Measurements from ENCODE around the gene BYSL. TPM values are rescaled to one million over a fixed set of nuclear protein-coding genes. Genes with fewer than 3 reads are reported as not detected.

Gene BYSL
- 10 to 100 TPM in 1 of 2 donors, 1 to 10 TPM in 1; 6.0 to 14.2 TPM for polyA plus RNA-seq

GRCh38 chr6:41920921-41921711 is at the start of gene BYSL, which contains the start of gene MED20:
BYSL (plus strand) TSS chr6:41921499; CDS start chr6:41921563, 64 bp downstream.
MED20 (minus strand) TSS chr6:41921139; CDS start chr6:41921018, 121 bp downstream.
- 0% methylated on average over 55 of the region's 55 CpGs for WGBS, 2 donors
- no peaks in the 10 kb centered on the region for H3K9me3 ChIP-seq (ENCODE audit: control insufficient read depth in 2 of 2, insufficient read depth in 1 of 2, low read depth in 1 of 2, low read length in 1 of 2)
- H3K27ac ChIP-seq (ENCODE audit: low read depth in 2 of 2, low read length in 1 of 2): peak within 1 kb of the TSS; percentile 94 to 99
- H3K36me3 ChIP-seq (ENCODE audit: control insufficient read depth in 2 of 2, insufficient read depth in 2 of 2, low read length in 1 of 2): peaks cover 2 to 3% of the 10 kb centered on the region in 2 donors
- H3K4me3 ChIP-seq (ENCODE audit: low read depth in 1 of 2, low read length in 2 of 2): peak within 1 kb of the TSS; percentile 81 to 98
- no peaks in the 10 kb centered on the region for H3K27me3 ChIP-seq (ENCODE audit: control insufficient read depth in 1 of 2, insufficient read depth in 2 of 2, low read length in 2 of 2)
- H3K4me1 ChIP-seq (ENCODE audit: control insufficient read depth in 2 of 2, insufficient read depth in 2 of 2, low read length in 1 of 2): peaks cover 0 to 6% of the 10 kb centered on the region in 2 donors

GRCh38 chr6:41871691-41872090 is 49.6 kb upstream of the BYSL start:
- no peaks in the 10 kb centered on the region for H3K9me3 ChIP-seq (ENCODE audit: control insufficient read depth in 2 of 2, insufficient read depth in 1 of 2, low read depth in 1 of 2, low read length in 1 of 2)
- WGBS, 2 donors: 92 to 95% methylated on average over 2 of the region's 2 CpGs
- H3K4me3 ChIP-seq (ENCODE audit: low read depth in 1 of 2, low read length in 2 of 2): no peak overlapping the region
- H3K36me3 ChIP-seq (ENCODE audit: control insufficient read depth in 2 of 2, insufficient read depth in 2 of 2, low read length in 1 of 2): no peaks in the 10 kb centered on the region
- no peaks in the 10 kb centered on the region for H3K27me3 ChIP-seq (ENCODE audit: control insufficient read depth in 1 of 2, insufficient read depth in 2 of 2, low read length in 2 of 2)
- H3K4me1 ChIP-seq (ENCODE audit: control insufficient read depth in 2 of 2, insufficient read depth in 2 of 2, low read length in 1 of 2): no peaks in the 10 kb centered on the region
- H3K27ac ChIP-seq (ENCODE audit: low read depth in 2 of 2, low read length in 1 of 2): no peak overlapping the region

- 96% methylated on average over 13 of the region's 13 CpGs for WGBS, 2 donors
- H3K4me3 ChIP-seq (ENCODE audit: low read depth in 1 of 2, low read length in 2 of 2): no peak overlapping the region
- no peak overlapping the region for H3K27ac ChIP-seq (ENCODE audit: low read depth in 2 of 2, low read length in 1 of 2)
- H3K9me3 ChIP-seq (ENCODE audit: control insufficient read depth in 2 of 2, insufficient read depth in 1 of 2, low read depth in 1 of 2, low read length in 1 of 2): no peaks in the 10 kb centered on the region
- no peaks in the 10 kb centered on the region for H3K27me3 ChIP-seq (ENCODE audit: control insufficient read depth in 1 of 2, insufficient read depth in 2 of 2, low read length in 2 of 2)
- H3K36me3 ChIP-seq (ENCODE audit: control insufficient read depth in 2 of 2, insufficient read depth in 2 of 2, low read length in 1 of 2): no peaks in the 10 kb centered on the region
- H3K4me1 ChIP-seq (ENCODE audit: control insufficient read depth in 2 of 2, insufficient read depth in 2 of 2, low read length in 1 of 2): no peaks in the 10 kb centered on the region
Observed at GRCh38 chr6:41872147-41872546, 49.2 kb upstream of the BYSL start.

- 89 to 96% methylated on average over 1 of the region's 1 CpG for WGBS, 2 donors
- no peak overlapping the region for H3K4me3 ChIP-seq (ENCODE audit: low read depth in 1 of 2, low read length in 2 of 2)
- no peaks in the 10 kb centered on the region for H3K27me3 ChIP-seq (ENCODE audit: control insufficient read depth in 1 of 2, insufficient read depth in 2 of 2, low read length in 2 of 2)
- no peaks in the 10 kb centered on the region for H3K36me3 ChIP-seq (ENCODE audit: control insufficient read depth in 2 of 2, insufficient read depth in 2 of 2, low read length in 1 of 2)
- no peak overlapping the region for H3K27ac ChIP-seq (ENCODE audit: low read depth in 2 of 2, low read length in 1 of 2)
- no peaks in the 10 kb centered on the region for H3K9me3 ChIP-seq (ENCODE audit: control insufficient read depth in 2 of 2, insufficient read depth in 1 of 2, low read depth in 1 of 2, low read length in 1 of 2)
- H3K4me1 ChIP-seq (ENCODE audit: control insufficient read depth in 2 of 2, insufficient read depth in 2 of 2, low read length in 1 of 2): no peaks in the 10 kb centered on the region
Observed at GRCh38 chr6:41874741-41875140, 46.6 kb upstream of the BYSL start.

GRCh38 chr6:41877051-41877680 is 44.1 kb upstream of the BYSL start:
- Histone ChIP-seq H3K9me3 (ENCODE audit: control insufficient read depth in 2 of 2, insufficient read depth in 1 of 2, low read depth in 1 of 2, low read length in 1 of 2) (no peaks in the 10 kb centered on the region), H3K4me1 (ENCODE audit: control insufficient read depth in 2 of 2, insufficient read depth in 2 of 2, low read length in 1 of 2) (no peaks in the 10 kb centered on the region), H3K27me3 (ENCODE audit: control insufficient read depth in 1 of 2, insufficient read depth in 2 of 2, low read length in 2 of 2) (no peaks in the 10 kb centered on the region), H3K4me3 (ENCODE audit: low read depth in 1 of 2, low read length in 2 of 2) (no peak overlapping the region), H3K36me3 (ENCODE audit: control insufficient read depth in 2 of 2, insufficient read depth in 2 of 2, low read length in 1 of 2) (no peaks in the 10 kb centered on the region), H3K27ac (ENCODE audit: low read depth in 2 of 2, low read length in 1 of 2) (no peak overlapping the region)
- 82 to 97% methylated on average over 2 of the region's 2 CpGs for WGBS, 2 donors

- H3K4me1 ChIP-seq (ENCODE audit: control insufficient read depth in 2 of 2, insufficient read depth in 2 of 2, low read length in 1 of 2): no peaks in the 10 kb centered on the region
- H3K36me3 ChIP-seq (ENCODE audit: control insufficient read depth in 2 of 2, insufficient read depth in 2 of 2, low read length in 1 of 2): no peaks in the 10 kb centered on the region
- no peak overlapping the region for H3K27ac ChIP-seq (ENCODE audit: low read depth in 2 of 2, low read length in 1 of 2)
- H3K27me3 ChIP-seq (ENCODE audit: control insufficient read depth in 1 of 2, insufficient read depth in 2 of 2, low read length in 2 of 2): no peaks in the 10 kb centered on the region
- no peak overlapping the region for H3K4me3 ChIP-seq (ENCODE audit: low read depth in 1 of 2, low read length in 2 of 2)
- no peaks in the 10 kb centered on the region for H3K9me3 ChIP-seq (ENCODE audit: control insufficient read depth in 2 of 2, insufficient read depth in 1 of 2, low read depth in 1 of 2, low read length in 1 of 2)
- WGBS, 2 donors: 90 to 91% methylated on average over 2 of the region's 2 CpGs
Observed at GRCh38 chr6:41878246-41878645, 43.1 kb upstream of the BYSL start.

- H3K27me3 ChIP-seq (ENCODE audit: control insufficient read depth in 1 of 2, insufficient read depth in 2 of 2, low read length in 2 of 2): no peaks in the 10 kb centered on the region
- no peaks in the 10 kb centered on the region for H3K4me1 ChIP-seq (ENCODE audit: control insufficient read depth in 2 of 2, insufficient read depth in 2 of 2, low read length in 1 of 2)
- no peaks in the 10 kb centered on the region for H3K36me3 ChIP-seq (ENCODE audit: control insufficient read depth in 2 of 2, insufficient read depth in 2 of 2, low read length in 1 of 2)
- no peak overlapping the region for H3K27ac ChIP-seq (ENCODE audit: low read depth in 2 of 2, low read length in 1 of 2)
- 89 to 92% methylated on average over 5 of the region's 5 CpGs for WGBS, 2 donors
- no peak overlapping the region for H3K4me3 ChIP-seq (ENCODE audit: low read depth in 1 of 2, low read length in 2 of 2)
- H3K9me3 ChIP-seq (ENCODE audit: control insufficient read depth in 2 of 2, insufficient read depth in 1 of 2, low read depth in 1 of 2, low read length in 1 of 2): no peaks in the 10 kb centered on the region
Observed at GRCh38 chr6:41878961-41879405, 42.3 kb upstream of the BYSL start.

- H3K4me3 ChIP-seq (ENCODE audit: low read depth in 1 of 2, low read length in 2 of 2): no peak overlapping the region
- 93 to 99% methylated on average over 1 of the region's 1 CpG for WGBS, 2 donors
- no peaks in the 10 kb centered on the region for H3K27me3 ChIP-seq (ENCODE audit: control insufficient read depth in 1 of 2, insufficient read depth in 2 of 2, low read length in 2 of 2)
- no peaks in the 10 kb centered on the region for H3K36me3 ChIP-seq (ENCODE audit: control insufficient read depth in 2 of 2, insufficient read depth in 2 of 2, low read length in 1 of 2)
- H3K4me1 ChIP-seq (ENCODE audit: control insufficient read depth in 2 of 2, insufficient read depth in 2 of 2, low read length in 1 of 2): no peaks in the 10 kb centered on the region
- H3K9me3 ChIP-seq (ENCODE audit: control insufficient read depth in 2 of 2, insufficient read depth in 1 of 2, low read depth in 1 of 2, low read length in 1 of 2): no peaks in the 10 kb centered on the region
- no peak overlapping the region for H3K27ac ChIP-seq (ENCODE audit: low read depth in 2 of 2, low read length in 1 of 2)
Observed at GRCh38 chr6:41881506-41881905, 39.8 kb upstream of the BYSL start.

- Histone ChIP-seq H3K4me3 (ENCODE audit: low read depth in 1 of 2, low read length in 2 of 2) (no peak overlapping the region), H3K4me1 (ENCODE audit: control insufficient read depth in 2 of 2, insufficient read depth in 2 of 2, low read length in 1 of 2) (no peaks in the 10 kb centered on the region), H3K36me3 (ENCODE audit: control insufficient read depth in 2 of 2, insufficient read depth in 2 of 2, low read length in 1 of 2) (no peaks in the 10 kb centered on the region), H3K9me3 (ENCODE audit: control insufficient read depth in 2 of 2, insufficient read depth in 1 of 2, low read depth in 1 of 2, low read length in 1 of 2) (no peaks in the 10 kb centered on the region), H3K27ac (ENCODE audit: low read depth in 2 of 2, low read length in 1 of 2) (no peak overlapping the region), H3K27me3 (ENCODE audit: control insufficient read depth in 1 of 2, insufficient read depth in 2 of 2, low read length in 2 of 2) (no peaks in the 10 kb centered on the region)
- whole genome bisulfite sequencing, 2 donors: 82 to 90% methylated on average over 5 of the region's 5 CpGs
Observed at GRCh38 chr6:41884957-41885356, 36.3 kb upstream of the BYSL start.

All from esophagus (tissue), 2 donors.